ENCODE results near the gene PLEK2. TPM values are rescaled to one million over a fixed set of nuclear protein-coding genes. Genes with fewer than 3 reads are reported as not detected.

PLEK2 gene
- total and polyA plus RNA-seq, 4 donors, result 2.8 to 4.9 (median 3.9) TPM

- Histone ChIP-seq H3K36me3 (ENCODE audit: control insufficient read depth in 4 of 4, insufficient read depth in 4 of 4, low read length in 4 of 4) (no peaks in the 10 kb centered on the region), H3K27me3 (ENCODE audit: control insufficient read depth in 3 of 3, insufficient read depth in 3 of 3, low read length in 2 of 3) (peaks cover 0 to 2% (median 0%) of the 10 kb centered on the region in 3 donors), H3K9me3 (ENCODE audit: control insufficient read depth in 4 of 4, insufficient read depth in 3 of 4, low read length in 3 of 4) (no peaks in the 10 kb centered on the region), H3K9ac (ENCODE audit: insufficient read depth in 1 of 2, low read length in 2 of 2) (no peak overlapping the region), H3K4me1 (ENCODE audit: control insufficient read depth in 5 of 5, insufficient read depth in 5 of 5, low read length in 5 of 5) (no peaks in the 10 kb centered on the region), H3K4me3 (no peak overlapping the region), H3K27ac (ENCODE audit: low read depth in 1 of 2, low read length in 1 of 2) (no peak overlapping the region)
- DNase-seq, result peak in 1 of 3 donors; percentile 30
- no peak for ATAC-seq (ENCODE audit: insufficient read depth, low FRiP score)
- 50 to 78% methylated on average over 4 of the region's 4 CpGs for WGBS, 2 donors
- no peak for TF ChIP-seq CTCF (IDR thresholded peaks at IDR 0.05; ENCODE audit: control extremely low read depth, extremely low read depth)
These were observed 28.5 kb upstream of the PLEK2 start for GRCh38 chr14:67440513-67440912.

GRCh38 chr14:67438969-67439368, 27.0 kb upstream of the PLEK2 start:
- WGBS, 2 donors, result 94% methylated on average over 1 of the region's 1 CpG
- DNase-seq (no peak), ATAC-seq (ENCODE audit: insufficient read depth, low FRiP score) (no peak)
- TF ChIP-seq CTCF (IDR thresholded peaks at IDR 0.05; ENCODE audit: control extremely low read depth, extremely low read depth), result no peak
- Histone ChIP-seq H3K4me1 (ENCODE audit: control insufficient read depth in 5 of 5, insufficient read depth in 5 of 5, low read length in 5 of 5) (no peaks in the 10 kb centered on the region), H3K9ac (ENCODE audit: insufficient read depth in 1 of 2, low read length in 2 of 2) (no peak overlapping the region), H3K27me3 (ENCODE audit: control insufficient read depth in 3 of 3, insufficient read depth in 3 of 3, low read length in 2 of 3) (peaks cover 0 to 2% (median 0%) of the 10 kb centered on the region in 3 donors), H3K9me3 (ENCODE audit: control insufficient read depth in 4 of 4, insufficient read depth in 3 of 4, low read length in 3 of 4) (no peaks in the 10 kb centered on the region), H3K36me3 (ENCODE audit: control insufficient read depth in 4 of 4, insufficient read depth in 4 of 4, low read length in 4 of 4) (no peaks in the 10 kb centered on the region), H3K27ac (ENCODE audit: low read depth in 1 of 2, low read length in 1 of 2) (no peak overlapping the region), H3K4me3 (no peak overlapping the region)

- Histone ChIP-seq H3K9me3 (ENCODE audit: control insufficient read depth in 4 of 4, insufficient read depth in 3 of 4, low read length in 3 of 4) (no peaks in the 10 kb centered on the region), H3K27me3 (ENCODE audit: control insufficient read depth in 3 of 3, insufficient read depth in 3 of 3, low read length in 2 of 3) (peaks cover 0 to 2% (median 2%) of the 10 kb centered on the region in 3 donors), H3K4me3 (no peak overlapping the region), H3K4me1 (ENCODE audit: control insufficient read depth in 5 of 5, insufficient read depth in 5 of 5, low read length in 5 of 5) (no peaks in the 10 kb centered on the region), H3K36me3 (ENCODE audit: control insufficient read depth in 4 of 4, insufficient read depth in 4 of 4, low read length in 4 of 4) (no peaks in the 10 kb centered on the region), H3K27ac (ENCODE audit: low read depth in 1 of 2, low read length in 1 of 2) (no peak overlapping the region), H3K9ac (ENCODE audit: insufficient read depth in 1 of 2, low read length in 2 of 2) (no peak overlapping the region)
- ATAC-seq (ENCODE audit: insufficient read depth, low FRiP score) (no peak), DNase-seq (no peak)
- TF ChIP-seq CTCF (IDR thresholded peaks at IDR 0.05; ENCODE audit: control extremely low read depth, extremely low read depth), result no peak
- WGBS, 2 donors, result 89 to 91% methylated on average over 10 of the region's 10 CpGs
These were observed 24.3 kb upstream of the PLEK2 start for GRCh38 chr14:67436006-67436866.
